DND-41 (cell line): ENCODE data around the gene RMND5A.

Source experiments
- ATAC-seq: fragments of 200-7000 bp; cut with Tn5 transposase; 3 replicates; pipeline ENCODE4 v1.9.1; 2021; ENCODE audit warnings: low read depth; ENCODE audit not compliant: insufficient read depth
- DNase-seq: peaks from one replicate; pipeline ENCODE4 v3.0.0-alpha.2; 2020
- H2AFZ ChIP-seq: 2 replicates; pipeline ENCODE4 v1.6.0; 2012; ENCODE audit warnings: low read depth, low read length
- H3K27ac ChIP-seq: 2 replicates; pipeline ENCODE4 v1.5.1; 2012; ENCODE audit warnings: low read length, inconsistent platforms
- H3K27me3 ChIP-seq: fragments of 200-600 bp; sonication (generic); 2 replicates; pipeline ENCODE4 v1.6.0; 2012; ENCODE audit warnings: low read length, mild to moderate bottlenecking, inconsistent platforms; ENCODE audit not compliant: insufficient read depth, poor library complexity
- H3K36me3 ChIP-seq: 2 replicates; pipeline ENCODE4 v1.5.1; 2012; ENCODE audit warnings: low read length, inconsistent platforms; ENCODE audit not compliant: insufficient read depth
- H3K4me1 ChIP-seq: 2 replicates; pipeline ENCODE4 v1.5.1; 2012; ENCODE audit warnings: mild to moderate bottlenecking, low read length; ENCODE audit not compliant: insufficient read depth
- H3K4me2 ChIP-seq: 2 replicates; pipeline ENCODE4 v1.6.0; 2012; ENCODE audit warnings: mild to moderate bottlenecking, moderate library complexity, low read length, inconsistent platforms; ENCODE audit not compliant: insufficient read depth
- H3K4me3 ChIP-seq, 2 experiments: fragments of 200-600 bp in 1 of 2; shearing (Covaris generic) in 1 of 2; 2 replicates each; pipeline ENCODE4 v1.5.1; 2012 to 2016; ENCODE audit warnings: inconsistent platforms in 2 of 2, low read length in 2 of 2, mild to moderate bottlenecking in 2 of 2, low read depth in 1 of 2, moderate library complexity in 1 of 2
- H3K79me2 ChIP-seq: 2 replicates; pipeline ENCODE4 v1.6.0; 2012; ENCODE audit warnings: low read length, inconsistent platforms; ENCODE audit not compliant: insufficient read depth
- H3K9ac ChIP-seq: 2 replicates; pipeline ENCODE4 v1.6.0; 2012; ENCODE audit warnings: low read depth, mild to moderate bottlenecking, inconsistent platforms, low read length, moderate library complexity
- H3K9me3 ChIP-seq: 2 replicates; pipeline ENCODE4 v1.5.1; 2012; ENCODE audit warnings: low read length, moderate library complexity, mild to moderate bottlenecking, inconsistent platforms; ENCODE audit not compliant: insufficient read depth, severe bottlenecking
- H4K20me1 ChIP-seq: 2 replicates; pipeline ENCODE4 v1.6.0; 2012; ENCODE audit warnings: low read length; ENCODE audit not compliant: insufficient read depth
- CTCF ChIP-seq: IDR thresholded peaks from 2 replicates; pipeline ENCODE4 v1.5.1; 2012; ENCODE audit warnings: borderline replicate concordance, low read length, moderate library complexity, mild to moderate bottlenecking; ENCODE audit not compliant: poor library complexity, severe bottlenecking; ENCODE audit errors: extremely low read depth
- EZH2 ChIP-seq: IDR thresholded peaks from 3 replicates; pipeline ENCODE4 v1.6.1; 2012; ENCODE audit warnings: borderline replicate concordance, low read depth, mild to moderate bottlenecking, moderate library complexity, low read length, inconsistent platforms; ENCODE audit not compliant: severe bottlenecking

Gene RMND5A

GRCh38 chr2:86825036-86825692 is 105.1 kb downstream of the RMND5A start:
- Histone ChIP-seq H3K9me3 (no peaks in the 10 kb centered on the region), H4K20me1 (no peaks in the 10 kb centered on the region), H3K27ac (peak overlapping the region; percentile 90), H3K27me3 (no peaks in the 10 kb centered on the region), H3K4me1 (peaks cover 57% of the 10 kb centered on the region), H3K79me2 (no peaks in the 10 kb centered on the region), H2AFZ (0 out of 2 replicates have a peak overlapping the region, but pooled peaks have one; percentile 56), H3K9ac (peak overlapping the region; percentile 57), H3K4me3 (peak overlapping the region in 1 of 2 experiments; percentile 54; a peak in 3 of 4 replicates), H3K4me2 (peak overlapping the region; percentile 79), H3K36me3 (no peaks in the 10 kb centered on the region)
- DNase-seq, result peak; percentile 88
- no peak for TF ChIP-seq EZH2
- TF ChIP-seq CTCF, result no peak
- peak; percentile 69 for ATAC-seq

GRCh38 chr2:86825693-86826381 is 105.7 kb downstream of the RMND5A start:
- no peaks in the 10 kb centered on the region for H3K27me3 ChIP-seq
- peak overlapping the region; percentile 90 for H3K27ac ChIP-seq
- TF ChIP-seq CTCF (no peak), EZH2 (no peak)
- peak overlapping the region; percentile 79 for H3K4me2 ChIP-seq
- no peaks in the 10 kb centered on the region for H4K20me1 ChIP-seq
- H2AFZ ChIP-seq, result peak overlapping the region; percentile 56
- no peaks in the 10 kb centered on the region for H3K79me2 ChIP-seq
- H3K4me1 ChIP-seq, result peaks cover 57% of the 10 kb centered on the region
- no peaks in the 10 kb centered on the region for H3K9me3 ChIP-seq
- peak; percentile 86 for DNase-seq
- ATAC-seq, result peak; percentile 82
- H3K9ac ChIP-seq, result peak overlapping the region; percentile 57
- no peaks in the 10 kb centered on the region for H3K36me3 ChIP-seq
- H3K4me3 ChIP-seq, result peak overlapping the region in 1 of 2 experiments; percentile 54; a peak in 3 of 4 replicates

DNA sequence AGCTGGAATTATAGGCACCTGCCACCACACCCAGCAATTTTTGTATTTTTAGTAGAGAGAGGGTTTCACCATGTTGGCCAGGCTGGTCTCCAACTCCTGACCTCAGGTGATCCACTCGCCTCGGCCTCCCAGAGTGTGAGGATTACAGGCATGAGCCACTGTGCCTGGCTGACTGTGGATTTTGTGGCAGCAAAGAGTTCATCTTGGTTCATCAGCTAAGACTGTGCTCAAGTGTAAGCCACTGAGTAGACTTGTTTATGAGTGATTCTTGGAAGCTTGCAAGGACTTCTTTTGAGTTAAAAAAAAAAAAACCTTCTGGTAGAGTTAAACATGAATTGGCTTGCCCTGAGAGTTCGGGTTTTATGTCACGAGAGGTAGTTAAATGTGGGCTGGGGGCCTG is 106.9 kb downstream of the RMND5A start:
- no peak for TF ChIP-seq CTCF
- no peak for TF ChIP-seq EZH2
- H3K4me2 ChIP-seq, result no peak overlapping the region
- no peak for ATAC-seq
- H2AFZ ChIP-seq, result no peak overlapping the region
- H3K4me1 ChIP-seq, result peaks cover 63% of the 10 kb centered on the region
- H3K36me3 ChIP-seq, result no peaks in the 10 kb centered on the region
- no peaks in the 10 kb centered on the region for H3K79me2 ChIP-seq
- no peaks in the 10 kb centered on the region for H3K9me3 ChIP-seq
- H3K4me3 ChIP-seq, result no peak overlapping the region
- H3K27me3 ChIP-seq, result no peaks in the 10 kb centered on the region
- no peaks in the 10 kb centered on the region for H4K20me1 ChIP-seq
- peak overlapping the region; percentile 90 for H3K27ac ChIP-seq
- no peak for DNase-seq
- H3K9ac ChIP-seq, result peak overlapping the region; percentile 57
